BE2C (cell line): Measurements from ENCODE around the gene ANKRD28.

Experiments
- DNase-seq: peaks from one replicate; pipeline ENCODE4 v3.0.0-alpha.2; 2020
- H3K27me3 ChIP-seq: fragments of 250-450 bp; sonication (Bioruptor Pico); 2 replicates; pipeline ENCODE4 v1.5.1; 2020; ENCODE audit warnings: mild to moderate bottlenecking
- H3K36me3 ChIP-seq: fragments of 250-450 bp; sonication (Bioruptor Pico); 2 replicates; pipeline ENCODE4 v1.5.1; 2020; ENCODE audit warnings: mild to moderate bottlenecking
- H3K4me1 ChIP-seq: fragments of 250-450 bp; sonication (Bioruptor Pico); 2 replicates; pipeline ENCODE4 v1.5.1; 2020
- H3K4me3 ChIP-seq: 2 replicates; pipeline ENCODE4 v1.5.1; 2011; ENCODE audit warnings: low read depth, low read length
- H3K9me3 ChIP-seq: fragments of 250-450 bp; sonication (Bioruptor Pico); 2 replicates; pipeline ENCODE4 v1.5.1; 2020
- TF ChIP-seq, protein P1 (sequence below): IDR thresholded peaks from 2 replicates; pipeline ENCODE4 v1.5.1; 2012; ENCODE audit warnings: mild to moderate bottlenecking, low read depth, low read length

ANKRD28 gene

DNA sequence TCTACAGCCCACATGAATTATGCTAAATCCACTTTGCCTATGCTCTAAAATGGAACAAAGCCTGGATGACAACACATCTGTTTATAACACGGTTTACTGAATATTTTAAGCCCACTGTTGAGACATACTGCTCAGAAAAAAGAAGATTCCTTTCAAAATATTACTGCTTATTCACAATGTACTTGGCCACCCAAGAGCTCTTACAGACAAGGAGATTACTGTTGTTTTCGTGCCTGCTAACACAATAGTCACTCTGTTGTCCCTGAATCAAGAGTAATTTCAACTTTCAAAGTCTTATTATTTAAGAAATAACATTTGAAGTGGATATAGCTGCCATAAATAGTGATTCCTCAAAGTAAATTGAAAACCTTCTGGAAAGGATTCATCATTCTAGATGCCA is 70.9 kb downstream of the ANKRD28 start:
- DNase-seq, result no peak
- no peaks in the 10 kb centered on the region for H3K36me3 ChIP-seq
- H3K4me1 ChIP-seq, result no peaks in the 10 kb centered on the region
- no peak overlapping the region for H3K4me3 ChIP-seq
- H3K27me3 ChIP-seq, result no peaks in the 10 kb centered on the region
- TF ChIP-seq, protein P1, sequence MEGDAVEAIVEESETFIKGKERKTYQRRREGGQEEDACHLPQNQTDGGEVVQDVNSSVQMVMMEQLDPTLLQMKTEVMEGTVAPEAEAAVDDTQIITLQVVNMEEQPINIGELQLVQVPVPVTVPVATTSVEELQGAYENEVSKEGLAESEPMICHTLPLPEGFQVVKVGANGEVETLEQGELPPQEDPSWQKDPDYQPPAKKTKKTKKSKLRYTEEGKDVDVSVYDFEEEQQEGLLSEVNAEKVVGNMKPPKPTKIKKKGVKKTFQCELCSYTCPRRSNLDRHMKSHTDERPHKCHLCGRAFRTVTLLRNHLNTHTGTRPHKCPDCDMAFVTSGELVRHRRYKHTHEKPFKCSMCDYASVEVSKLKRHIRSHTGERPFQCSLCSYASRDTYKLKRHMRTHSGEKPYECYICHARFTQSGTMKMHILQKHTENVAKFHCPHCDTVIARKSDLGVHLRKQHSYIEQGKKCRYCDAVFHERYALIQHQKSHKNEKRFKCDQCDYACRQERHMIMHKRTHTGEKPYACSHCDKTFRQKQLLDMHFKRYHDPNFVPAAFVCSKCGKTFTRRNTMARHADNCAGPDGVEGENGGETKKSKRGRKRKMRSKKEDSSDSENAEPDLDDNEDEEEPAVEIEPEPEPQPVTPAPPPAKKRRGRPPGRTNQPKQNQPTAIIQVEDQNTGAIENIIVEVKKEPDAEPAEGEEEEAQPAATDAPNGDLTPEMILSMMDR, result no peak
- H3K9me3 ChIP-seq, result no peaks in the 10 kb centered on the region

GRCh38 chr3:15726043-15726442 is 71.7 kb downstream of the ANKRD28 start:
- no peaks in the 10 kb centered on the region for H3K9me3 ChIP-seq
- H3K27me3 ChIP-seq, result no peaks in the 10 kb centered on the region
- TF ChIP-seq, protein P1, result no peak
- H3K36me3 ChIP-seq, result no peaks in the 10 kb centered on the region
- DNase-seq, result no peak
- no peak overlapping the region for H3K4me3 ChIP-seq
- H3K4me1 ChIP-seq, result no peaks in the 10 kb centered on the region

DNA sequence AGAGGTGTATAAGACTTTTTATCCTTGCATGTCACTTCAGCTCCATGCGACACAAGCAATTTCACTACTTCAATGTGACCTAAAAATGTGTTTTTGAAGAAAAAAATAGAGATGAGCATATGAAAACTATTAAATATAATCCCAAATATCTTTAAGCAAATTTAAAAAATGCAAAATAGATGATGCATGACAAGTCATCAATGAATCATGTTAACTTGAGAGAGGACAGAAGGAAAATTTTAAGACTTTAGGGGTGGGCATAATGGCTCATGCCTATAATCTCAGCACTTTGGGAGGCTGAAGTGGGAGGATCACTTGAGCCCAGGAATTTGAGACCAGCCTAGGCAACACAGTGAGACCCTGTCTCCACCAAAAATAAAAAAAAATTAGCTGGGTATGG is 73.3 kb downstream of the ANKRD28 start:
- TF ChIP-seq, protein P1, result no peak
- Histone ChIP-seq H3K4me1 (no peaks in the 10 kb centered on the region), H3K36me3 (no peaks in the 10 kb centered on the region; the same call in 1 of the 2 replicates), H3K9me3 (no peaks in the 10 kb centered on the region), H3K27me3 (no peaks in the 10 kb centered on the region), H3K4me3 (no peak overlapping the region)
- DNase-seq, result no peak

DNA sequence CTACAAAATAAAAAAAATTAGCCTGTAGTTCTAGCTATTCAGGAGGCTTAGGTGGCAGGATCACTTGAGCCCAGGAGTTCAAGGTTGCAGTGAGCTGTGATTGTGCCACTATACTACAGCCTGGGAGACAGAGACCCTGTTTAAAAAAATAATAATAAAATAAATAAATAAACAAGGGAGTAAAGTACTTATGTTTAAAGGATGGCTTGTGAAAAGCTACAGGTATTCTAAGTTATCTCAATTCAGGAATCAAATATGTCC is 74.2 kb downstream of the ANKRD28 start:
- Histone ChIP-seq H3K36me3 (no peaks in the 10 kb centered on the region; the same call in 1 of the 2 replicates), H3K4me1 (no peaks in the 10 kb centered on the region), H3K27me3 (no peaks in the 10 kb centered on the region), H3K9me3 (no peaks in the 10 kb centered on the region), H3K4me3 (no peak overlapping the region)
- TF ChIP-seq, protein P1, result no peak
- no peak for DNase-seq

- no peaks in the 10 kb centered on the region; the same call in 1 of the 2 replicates for H3K36me3 ChIP-seq
- no peaks in the 10 kb centered on the region for H3K9me3 ChIP-seq
- H3K27me3 ChIP-seq, result no peaks in the 10 kb centered on the region
- no peak overlapping the region for H3K4me3 ChIP-seq
- TF ChIP-seq, protein P1, result no peak
- DNase-seq, result no peak
- H3K4me1 ChIP-seq, result no peaks in the 10 kb centered on the region
Observed at GRCh38 chr3:15722877-15723623, 74.7 kb downstream of the ANKRD28 start.

GRCh38 chr3:15716178-15716577 is 81.6 kb downstream of the ANKRD28 start:
- TF ChIP-seq, protein P1, result no peak
- no peak for DNase-seq
- no peaks in the 10 kb centered on the region for H3K9me3 ChIP-seq
- H3K4me1 ChIP-seq, result no peaks in the 10 kb centered on the region
- no peaks in the 10 kb centered on the region; the same call in 1 of the 2 replicates for H3K36me3 ChIP-seq
- H3K4me3 ChIP-seq, result no peak overlapping the region
- no peaks in the 10 kb centered on the region for H3K27me3 ChIP-seq
